ENCODE measurements around the gene WAC.
"Not testable (repeated sequence)": the region's sequence is repeated elsewhere in the genome, so short reads cannot be mapped to it uniquely, and the experiment has no call there.

WAC gene

DNA sequence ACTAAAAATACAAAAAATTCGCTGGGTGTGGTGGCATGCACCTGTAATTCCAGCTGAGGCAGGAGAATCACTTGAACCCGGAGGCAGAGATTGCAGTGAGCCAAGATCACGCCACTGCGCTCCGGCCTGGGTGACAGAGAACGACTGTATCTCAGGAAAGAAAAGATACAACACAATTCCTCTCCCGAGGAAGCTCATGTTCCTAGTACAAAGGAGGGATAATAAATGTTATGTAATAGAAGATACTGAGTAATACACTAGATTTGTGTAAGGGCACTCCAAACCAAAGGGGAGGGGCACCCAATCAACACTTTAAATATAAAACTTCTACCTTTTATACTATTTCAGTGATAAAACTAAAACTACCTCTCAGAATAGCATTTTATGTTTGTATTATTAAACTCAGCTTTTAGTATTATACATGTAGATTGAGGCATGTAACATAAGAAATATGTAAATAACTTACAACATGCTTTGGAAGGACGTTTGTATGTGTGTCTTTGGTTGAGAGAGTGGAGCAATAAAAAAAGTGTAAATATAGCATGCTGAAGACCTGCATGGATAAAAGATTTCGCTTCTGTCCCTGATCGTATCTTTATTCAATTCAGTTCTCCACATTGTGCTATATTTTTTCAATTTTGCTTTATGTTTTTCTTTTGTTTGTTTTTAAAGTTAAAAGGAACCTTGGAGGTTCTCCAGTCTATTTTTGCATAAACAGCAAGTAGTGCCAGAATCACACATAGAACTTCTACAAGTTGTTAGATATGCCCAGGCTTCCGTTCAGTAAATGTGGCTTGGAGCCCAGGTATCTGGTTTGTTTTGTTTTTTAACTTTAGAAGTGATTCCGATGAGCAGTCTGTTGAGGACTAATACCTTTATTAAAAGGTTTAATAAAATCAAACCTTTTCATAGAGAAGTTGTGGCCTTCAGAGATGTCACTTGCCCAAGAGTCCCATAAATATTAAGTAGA is 71.9 kb downstream of the WAC start:
- DNase-seq (ENCODE audit: extremely low read depth in 1 of 2, low read depth in 1 of 2), result no peak

- DNase-seq (ENCODE audit: extremely low read depth in 1 of 2, low read depth in 1 of 2), result no peak
Observed at GRCh38 chr10:28606568-28606967, 73.7 kb downstream of the WAC start.

DNA sequence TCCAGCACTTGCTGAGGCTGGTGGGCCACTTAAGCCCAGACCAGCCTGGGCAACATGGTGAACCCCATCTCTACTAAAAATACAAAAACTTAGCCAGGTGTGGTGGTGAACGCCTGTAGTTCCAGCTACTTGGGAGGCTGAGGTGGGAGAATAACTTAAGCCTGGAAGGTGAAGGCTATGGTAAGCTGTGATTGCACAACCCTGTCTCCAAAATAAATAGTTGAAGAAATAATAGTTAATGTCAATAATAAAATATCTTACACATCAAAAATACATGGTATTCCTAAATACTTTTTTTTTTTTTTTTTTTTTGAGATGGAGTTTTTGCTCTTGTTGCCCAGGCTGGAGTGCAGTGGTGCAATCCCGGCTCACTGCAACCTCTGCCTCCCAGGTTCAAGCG is 76.7 kb downstream of the WAC start:
- not testable (repeated sequence) for DNase-seq (ENCODE audit: extremely low read depth in 1 of 2, low read depth in 1 of 2)

- no peak for DNase-seq (ENCODE audit: extremely low read depth in 1 of 2, low read depth in 1 of 2)
Observed at GRCh38 chr10:28612877-28613276, 80.0 kb downstream of the WAC start.

DNA sequence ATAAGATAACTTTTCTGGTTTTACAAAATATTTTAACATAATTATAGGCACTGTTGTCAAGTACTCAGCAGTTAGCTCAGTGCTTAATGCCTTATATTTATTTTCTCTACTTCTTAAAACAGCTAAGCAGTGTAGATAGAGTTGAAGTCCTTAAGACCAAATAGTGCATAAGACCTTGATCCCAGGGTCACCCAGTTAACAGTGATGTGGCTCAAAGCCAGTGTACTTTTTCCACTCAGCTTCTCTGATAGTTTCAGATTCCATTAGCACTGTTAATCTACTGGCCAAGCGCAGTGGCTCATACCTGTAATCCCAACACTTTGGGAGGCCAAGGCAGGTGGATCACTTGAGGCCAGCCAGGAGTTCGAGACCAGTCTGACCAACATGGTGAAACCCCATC is 83.6 kb downstream of the WAC start:
- no peak for DNase-seq (ENCODE audit: extremely low read depth in 1 of 2, low read depth in 1 of 2)

- no peak for DNase-seq (ENCODE audit: extremely low read depth in 1 of 2, low read depth in 1 of 2)
Observed at GRCh38 chr10:28619455-28619854, 86.5 kb downstream of the WAC start.

DNA sequence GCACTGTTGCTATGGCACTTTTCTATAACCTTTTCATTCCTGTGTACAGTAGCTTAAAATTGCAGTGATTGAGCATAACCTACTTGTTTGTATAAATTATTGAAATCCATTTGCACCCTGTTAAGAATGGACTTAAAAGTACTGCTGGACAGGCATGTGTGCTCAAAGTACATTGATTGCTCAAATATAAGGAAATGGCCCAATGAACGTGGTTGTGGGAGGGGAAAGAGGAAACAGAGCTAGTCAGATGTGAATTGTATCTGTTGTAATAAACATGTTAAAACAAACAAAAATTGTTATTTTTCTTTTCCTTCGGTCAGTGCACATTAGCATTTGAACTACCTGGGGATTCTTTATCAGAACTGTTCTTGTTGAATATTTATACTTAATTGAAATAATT is 87.3 kb downstream of the WAC start:
- DNase-seq (ENCODE audit: extremely low read depth in 1 of 2, low read depth in 1 of 2), result no peak

GRCh38 chr10:28623483-28623882 is 90.6 kb downstream of the WAC start:
- DNase-seq (ENCODE audit: extremely low read depth in 1 of 2, low read depth in 1 of 2), result no peak

GRCh38 chr10:28624351-28624750 is 91.4 kb downstream of the WAC start:
- no peak for DNase-seq (ENCODE audit: extremely low read depth in 1 of 2, low read depth in 1 of 2)

- DNase-seq (ENCODE audit: extremely low read depth in 1 of 2, low read depth in 1 of 2), result no peak
Observed at GRCh38 chr10:28627102-28627501, 94.2 kb downstream of the WAC start.

DNA sequence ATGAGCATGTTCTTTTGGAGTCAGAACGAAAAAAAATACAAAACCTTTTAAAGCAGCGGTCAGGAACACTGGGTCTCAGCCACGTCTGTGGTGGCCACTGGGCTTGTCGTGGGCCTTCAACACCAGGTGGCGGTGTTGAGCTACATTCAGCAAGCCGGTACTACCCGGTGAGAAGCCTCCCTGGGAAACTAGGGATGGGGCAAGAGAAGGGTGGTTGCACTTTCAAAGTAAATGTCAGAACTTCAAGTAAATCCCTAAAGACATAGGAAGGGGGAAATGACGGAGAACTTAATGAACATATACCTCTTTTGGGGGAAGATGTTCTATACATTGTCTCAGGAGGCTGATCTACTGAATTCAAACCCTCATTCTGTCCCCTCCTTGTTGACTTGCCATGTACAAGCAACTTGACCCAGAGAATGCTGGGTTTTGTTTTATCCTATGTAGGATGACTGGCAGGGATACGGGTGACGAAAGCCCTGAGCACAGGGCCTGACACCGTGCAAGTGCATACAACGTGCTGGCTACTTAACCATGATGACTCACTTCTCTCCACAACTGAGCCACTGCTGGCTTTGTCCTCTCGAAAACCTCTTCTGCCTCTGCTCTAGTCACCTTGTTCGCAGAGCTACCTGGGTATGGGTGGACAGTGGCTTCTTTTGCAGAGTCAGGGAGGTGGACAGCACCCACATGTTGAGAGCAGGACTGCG is 95.4 kb downstream of the WAC start:
- peak; percentile 16 to 46 for DNase-seq (ENCODE audit: extremely low read depth in 1 of 2, low read depth in 1 of 2)

DNA sequence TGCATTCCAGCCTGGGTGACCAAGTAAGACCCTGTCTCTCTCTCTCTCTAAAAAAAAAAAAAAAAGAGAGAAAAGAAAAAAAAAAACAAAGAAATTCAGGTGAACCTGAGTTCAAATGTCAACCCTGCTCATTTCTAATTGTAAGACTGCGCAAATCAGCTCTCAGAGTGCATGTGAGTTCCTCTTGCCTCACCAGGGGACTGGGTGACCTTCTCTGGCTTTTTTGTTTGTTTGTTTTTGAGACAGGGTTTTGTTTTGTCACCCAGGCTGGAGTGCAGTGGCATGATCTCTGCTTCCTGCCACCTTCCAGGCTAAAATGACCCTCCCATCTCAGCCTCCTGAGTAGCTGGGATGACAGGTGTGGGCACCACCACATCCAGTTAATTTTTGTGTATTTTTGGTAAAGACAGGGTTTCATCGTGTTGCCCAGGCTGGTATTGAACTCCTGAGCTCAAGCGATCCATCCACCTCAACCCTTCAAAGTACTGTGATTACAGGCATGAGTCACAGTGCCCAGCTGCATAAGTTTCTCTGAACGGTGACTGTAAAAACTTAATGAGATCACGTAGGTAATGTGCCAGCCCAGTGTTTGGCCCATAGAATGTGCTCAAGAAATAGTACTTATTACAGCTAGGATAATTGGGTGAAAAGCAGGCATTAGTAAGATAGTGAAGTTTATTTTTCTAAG is 99.1 kb downstream of the WAC start:
- DNase-seq (ENCODE audit: extremely low read depth in 1 of 2, low read depth in 1 of 2), result no peak

DNA sequence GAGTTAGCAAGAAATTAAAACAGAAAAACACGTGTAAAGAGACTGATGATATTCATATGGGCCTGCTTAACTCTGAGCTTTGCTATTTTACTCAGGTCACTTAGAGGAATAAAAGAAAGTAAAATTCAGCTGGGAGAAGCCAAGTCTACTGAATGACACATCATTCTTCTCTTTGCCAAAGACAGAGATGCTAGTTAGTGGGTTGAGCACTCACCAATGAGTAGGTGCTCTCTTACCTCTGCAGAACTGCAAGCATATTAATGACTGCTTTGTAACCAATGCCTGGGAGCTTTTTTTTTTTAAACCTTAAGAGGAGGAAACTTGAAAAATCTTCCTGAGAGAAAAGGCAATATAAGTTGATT is 99.6 kb downstream of the WAC start:
- no peak for DNase-seq (ENCODE audit: extremely low read depth in 1 of 2, low read depth in 1 of 2)

GRCh38 chr10:28633750-28634149 is 100.8 kb downstream of the WAC start:
- DNase-seq (ENCODE audit: extremely low read depth in 1 of 2, low read depth in 1 of 2), result no peak

DNA sequence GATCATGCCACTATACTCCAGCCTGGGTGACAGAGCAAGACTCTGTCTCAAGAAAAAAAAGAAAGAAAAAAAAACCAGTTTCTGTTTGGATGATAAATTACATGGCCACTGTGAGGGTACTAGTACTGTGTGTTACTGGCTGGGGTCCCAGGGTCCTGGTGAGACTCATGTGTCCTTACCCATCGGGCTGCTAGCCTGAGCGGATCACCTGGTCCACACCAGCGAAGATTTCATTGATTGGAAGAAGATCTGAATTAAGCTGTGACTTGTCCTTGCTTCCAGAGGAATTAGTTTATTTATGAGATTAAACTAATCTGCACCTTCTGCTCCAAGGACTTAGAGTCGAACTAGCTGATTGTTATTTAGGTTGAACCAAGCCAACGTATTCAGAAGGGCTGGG is 104.4 kb downstream of the WAC start:
- DNase-seq (ENCODE audit: extremely low read depth in 1 of 2, low read depth in 1 of 2), result no peak

- no peak for DNase-seq (ENCODE audit: extremely low read depth in 1 of 2, low read depth in 1 of 2)
Observed at GRCh38 chr10:28638392-28638791, 105.5 kb downstream of the WAC start.

GRCh38 chr10:28640551-28640950 is 107.6 kb downstream of the WAC start:
- no peak for DNase-seq (ENCODE audit: extremely low read depth in 1 of 2, low read depth in 1 of 2)

DNA sequence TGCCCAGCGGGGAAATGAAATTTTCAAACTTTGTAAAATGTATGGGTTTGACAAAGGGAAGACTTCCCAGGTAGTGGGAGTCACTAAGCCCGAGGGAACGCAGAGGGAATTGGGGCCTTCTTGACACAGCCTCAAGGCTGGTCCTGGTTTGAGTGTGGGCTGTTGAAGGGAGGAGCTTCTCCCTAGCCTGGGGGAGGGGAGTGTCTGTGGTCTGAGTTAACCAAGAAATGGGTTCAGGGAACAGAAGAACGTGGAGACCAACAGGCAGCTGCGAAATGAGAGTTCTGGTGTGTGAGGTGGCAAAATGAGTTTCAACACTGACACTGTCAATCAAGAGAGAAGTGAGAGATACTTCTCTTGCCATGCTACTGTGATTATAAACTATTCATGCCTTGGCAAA is 111.7 kb downstream of the WAC start:
- DNase-seq (ENCODE audit: extremely low read depth in 1 of 2, low read depth in 1 of 2), result no peak

- DNase-seq (ENCODE audit: extremely low read depth in 1 of 2, low read depth in 1 of 2), result no peak
Observed at GRCh38 chr10:28652106-28652505, 119.2 kb downstream of the WAC start.

DNA sequence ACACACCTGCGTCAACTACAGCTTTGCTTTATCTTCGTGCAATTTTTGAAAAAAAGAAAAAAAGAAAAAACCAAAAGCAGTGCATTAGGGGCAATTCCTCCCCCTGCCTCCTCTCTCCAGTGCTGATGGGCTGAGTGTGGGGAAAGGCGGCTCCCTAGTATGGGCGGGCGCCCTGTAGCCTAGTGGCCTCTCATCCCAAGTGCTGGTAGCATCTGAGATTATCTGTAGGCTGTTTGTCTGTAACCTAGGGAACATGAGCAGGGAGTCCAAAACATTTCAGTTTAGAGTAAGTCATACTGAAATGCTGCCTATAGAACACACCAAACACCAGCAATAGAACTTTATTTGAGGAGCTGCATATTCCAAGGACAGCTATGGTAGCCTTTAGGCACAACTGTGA is 119.8 kb downstream of the WAC start:
- no peak for DNase-seq (ENCODE audit: extremely low read depth in 1 of 2, low read depth in 1 of 2)

DNA sequence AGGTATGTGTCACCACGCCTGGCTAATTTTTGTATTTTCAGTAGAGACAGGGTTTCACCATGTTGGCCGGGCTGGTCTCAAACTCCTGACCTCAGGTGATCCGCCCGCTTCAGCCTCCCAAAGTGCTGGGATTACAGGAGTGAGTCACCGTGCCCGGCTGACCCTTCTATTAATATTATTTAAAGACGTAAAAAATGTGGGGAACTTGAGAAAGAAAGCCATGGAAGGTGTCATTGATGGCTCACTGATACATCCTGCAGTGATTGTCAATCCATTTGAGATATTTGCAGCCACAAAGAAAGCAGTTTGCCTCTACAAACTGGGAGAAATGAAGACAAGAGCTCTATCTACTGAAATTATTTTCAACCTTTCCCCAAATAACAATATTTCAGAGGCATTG is 125.9 kb downstream of the WAC start:
- DNase-seq (ENCODE audit: extremely low read depth in 1 of 2, low read depth in 1 of 2), result not testable (repeated sequence)

- no peak for DNase-seq (ENCODE audit: extremely low read depth in 1 of 2, low read depth in 1 of 2)
Observed at GRCh38 chr10:28661035-28661434, 128.1 kb downstream of the WAC start.

Measured in activated CD8-positive, alpha-beta memory T cell treated with anti-CD3 and anti-CD28 coated beads for 1 hour (primary cell).